ENCODE measurements around the gene HOGA1.

HOGA1 gene

DNA sequence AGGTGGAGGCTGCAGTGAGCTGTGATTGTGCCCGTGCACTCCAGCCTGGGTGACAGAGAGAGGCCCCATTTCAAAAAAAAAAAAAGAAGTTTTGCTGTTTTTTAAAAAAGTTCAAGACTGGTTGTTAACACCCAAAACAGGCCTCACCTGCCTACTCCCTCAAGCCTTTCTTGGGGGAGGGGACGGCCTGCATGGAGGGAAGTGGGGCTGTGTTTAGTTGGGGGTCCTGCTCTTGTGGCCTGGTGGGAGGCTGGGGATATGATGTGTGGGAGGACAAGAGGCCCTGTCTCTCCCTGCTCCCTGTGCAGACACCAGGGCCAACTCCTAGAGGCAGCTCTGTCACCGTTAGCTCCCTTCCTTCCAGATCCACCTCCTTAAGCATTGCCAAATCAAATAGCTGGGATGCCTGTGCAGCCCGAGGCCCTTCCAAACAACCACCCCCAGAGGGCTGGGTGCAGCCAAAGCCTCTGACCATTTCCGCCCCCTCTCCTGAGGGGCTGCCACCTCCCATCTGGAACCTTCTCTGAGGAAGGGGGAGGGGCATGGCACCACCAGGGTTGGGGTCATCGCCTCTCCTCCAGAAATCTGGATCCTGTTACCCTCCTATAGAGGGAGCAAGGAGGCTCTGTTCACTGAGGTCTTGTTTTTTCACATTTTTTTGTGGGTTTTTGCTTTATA, 44.5 kb upstream of the HOGA1 start:
- ChIA-PET POLR2A (ENCODE audit: low non-redundant PET) (interaction anchor here (0.6 kb wide), 1 partner anchor 41 kb away, joined by 6 read pairs; the partner anchor contains the start of gene UBTD1), CTCF (interaction anchor here (0.5 to 1.3 kb wide), 6 partner anchors 14 to 188 kb away, joined by 3 to 4 read pairs (median 3); no protein-coding TSS in a partner anchor)
- H3K27ac ChIP-seq = peak overlapping the region; percentile 98
- DNase-seq (ENCODE audit: low spot score) = no peak
- TF ChIP-seq, protein P1, sequence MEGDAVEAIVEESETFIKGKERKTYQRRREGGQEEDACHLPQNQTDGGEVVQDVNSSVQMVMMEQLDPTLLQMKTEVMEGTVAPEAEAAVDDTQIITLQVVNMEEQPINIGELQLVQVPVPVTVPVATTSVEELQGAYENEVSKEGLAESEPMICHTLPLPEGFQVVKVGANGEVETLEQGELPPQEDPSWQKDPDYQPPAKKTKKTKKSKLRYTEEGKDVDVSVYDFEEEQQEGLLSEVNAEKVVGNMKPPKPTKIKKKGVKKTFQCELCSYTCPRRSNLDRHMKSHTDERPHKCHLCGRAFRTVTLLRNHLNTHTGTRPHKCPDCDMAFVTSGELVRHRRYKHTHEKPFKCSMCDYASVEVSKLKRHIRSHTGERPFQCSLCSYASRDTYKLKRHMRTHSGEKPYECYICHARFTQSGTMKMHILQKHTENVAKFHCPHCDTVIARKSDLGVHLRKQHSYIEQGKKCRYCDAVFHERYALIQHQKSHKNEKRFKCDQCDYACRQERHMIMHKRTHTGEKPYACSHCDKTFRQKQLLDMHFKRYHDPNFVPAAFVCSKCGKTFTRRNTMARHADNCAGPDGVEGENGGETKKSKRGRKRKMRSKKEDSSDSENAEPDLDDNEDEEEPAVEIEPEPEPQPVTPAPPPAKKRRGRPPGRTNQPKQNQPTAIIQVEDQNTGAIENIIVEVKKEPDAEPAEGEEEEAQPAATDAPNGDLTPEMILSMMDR (conservative IDR thresholded peaks at IDR 0.05; ENCODE audit: low read depth) = no peak

DNA sequence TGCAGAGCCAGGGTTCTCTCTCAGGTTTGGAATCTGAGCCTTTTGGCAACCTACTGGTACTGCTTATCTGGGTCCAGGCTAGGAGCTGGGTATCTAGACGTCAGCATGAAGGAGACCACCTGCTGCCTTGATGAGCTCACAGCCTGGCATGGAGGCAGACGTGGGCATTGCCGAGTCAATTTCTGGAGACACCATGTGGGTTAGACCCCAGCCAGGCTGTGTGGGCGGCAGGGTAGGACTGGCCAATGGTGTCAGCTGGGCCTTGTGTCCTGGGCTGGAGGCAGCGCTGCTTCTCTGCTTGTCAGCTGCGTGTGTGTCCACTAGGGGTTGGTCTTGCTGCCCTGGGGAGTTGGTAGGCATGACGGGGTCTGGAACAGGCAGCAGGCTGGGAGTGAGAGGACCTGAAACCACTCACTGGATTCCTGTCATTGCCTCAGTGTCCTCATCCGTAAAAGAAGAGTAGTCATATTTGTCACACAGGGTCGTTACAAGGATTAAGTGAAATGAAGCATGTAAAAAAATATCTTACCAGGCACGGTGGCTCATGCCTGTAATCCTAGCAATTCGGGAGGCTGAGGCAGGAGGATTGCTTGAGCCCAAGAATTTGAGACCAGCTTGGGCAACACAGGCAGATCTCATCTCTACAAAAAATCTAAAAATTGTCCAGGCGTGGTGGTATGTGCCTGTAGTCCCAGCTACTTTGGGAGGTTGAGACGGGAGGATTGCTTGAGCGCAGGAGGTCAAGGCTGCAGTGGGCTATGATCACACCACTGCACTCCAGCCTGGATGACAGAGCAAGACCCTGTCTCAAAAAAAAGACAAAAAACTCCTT, 43.3 kb upstream of the HOGA1 start:
- ChIA-PET CTCF (interaction anchor here (0.5 to 1.3 kb wide), 4 partner anchors 11 to 77 kb away, joined by 3 to 9 read pairs (median 4); no protein-coding TSS in a partner anchor), POLR2A (ENCODE audit: low non-redundant PET) (interaction anchor here (0.6 kb wide), 1 partner anchor 1298 kb away, joined by 4 read pairs; no protein-coding TSS in a partner anchor)
- DNase-seq (ENCODE audit: low spot score) = no peak
- H3K27ac ChIP-seq = peak overlapping the region; percentile 98
- TF ChIP-seq, protein P1 (conservative IDR thresholded peaks at IDR 0.05; ENCODE audit: low read depth) = no peak

DNA sequence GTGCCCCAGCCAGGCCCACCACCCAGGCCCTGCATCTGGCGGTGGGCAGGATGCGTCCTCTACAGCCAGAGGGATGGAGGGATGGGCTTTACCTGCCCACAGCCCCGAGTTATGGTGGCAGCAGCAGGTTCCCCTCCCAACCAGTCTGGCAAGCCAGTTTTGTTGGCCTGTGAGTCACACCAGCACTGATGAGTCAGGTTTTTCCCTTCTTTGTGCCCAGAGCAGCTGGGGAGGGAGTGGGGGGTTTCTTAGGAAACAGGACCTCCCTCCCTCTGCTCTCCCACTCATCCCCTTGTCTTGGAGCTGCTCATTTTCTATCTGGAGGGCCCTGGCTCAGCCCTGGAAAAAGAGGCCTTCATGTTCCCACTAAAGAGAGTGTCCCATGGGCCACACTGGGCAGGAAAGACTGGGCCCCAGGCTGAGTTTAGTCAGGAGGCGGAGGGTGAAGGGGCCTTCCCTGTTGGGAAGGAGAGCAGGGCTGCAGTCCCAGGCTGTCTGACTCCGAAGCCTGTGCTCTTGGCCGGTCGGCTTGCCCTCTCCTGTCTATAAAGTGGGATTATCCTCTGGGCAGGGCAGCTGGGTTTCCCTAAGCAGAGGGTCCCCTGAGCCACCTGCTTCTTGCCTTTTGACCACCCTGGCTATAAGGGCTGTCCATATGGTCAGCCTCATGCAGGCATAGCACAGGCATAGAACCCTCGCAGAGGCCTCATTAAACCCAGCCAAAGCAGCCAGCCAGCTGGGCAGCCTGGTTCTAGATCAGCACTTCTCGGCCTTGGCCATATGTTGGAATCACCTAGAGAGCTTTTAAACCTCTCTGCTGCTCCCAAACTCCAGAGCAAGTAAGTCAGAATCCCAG, 41.8 kb upstream of the HOGA1 start:
- peak; percentile 94 for DNase-seq (ENCODE audit: low spot score)
- peak overlapping the region; percentile 98 for H3K27ac ChIP-seq
- CTCF ChIA-PET = interaction anchor here (0.7 to 2.2 kb wide), 4 partner anchors 12 to 78 kb away, joined by 3 to 7 read pairs (median 4); no protein-coding TSS in a partner anchor
- POLR2A ChIA-PET (ENCODE audit: low non-redundant PET) = interaction anchor here (0.5 to 0.6 kb wide), 4 partner anchors 10 to 194 kb away, joined by 3 to 4 read pairs (median 3); partner anchors contain the start of gene ZFYVE27
- TF ChIP-seq, protein P1 (conservative IDR thresholded peaks at IDR 0.05; ENCODE audit: low read depth) = no peak

DNA sequence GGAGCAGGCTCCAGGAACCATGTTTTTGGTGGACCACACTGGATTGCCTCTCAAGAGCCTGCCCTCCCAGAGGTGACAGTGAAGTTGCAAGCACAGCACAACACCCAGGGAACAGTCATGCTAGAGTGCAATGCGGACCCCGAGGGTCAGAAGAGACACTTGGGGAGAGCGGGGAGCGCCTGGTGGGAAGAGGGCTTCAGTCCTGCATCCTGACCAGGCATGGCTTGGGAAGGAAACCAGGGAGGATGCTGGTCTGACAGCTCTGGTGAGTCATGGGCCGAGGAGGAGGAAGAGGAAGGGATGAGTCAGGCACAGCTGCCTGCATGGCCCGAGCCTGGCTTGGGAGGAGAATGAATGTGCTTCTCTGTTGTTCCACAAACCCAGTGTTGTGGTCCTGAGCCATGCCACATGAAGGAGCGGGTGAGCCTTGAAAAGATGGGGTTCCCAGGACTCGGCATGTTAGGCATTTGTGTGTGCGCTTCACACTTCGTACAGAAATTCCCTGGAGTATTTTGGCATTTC, 41.1 kb upstream of the HOGA1 start:
- ChIA-PET CTCF (interaction anchor here (2.2 kb wide), 1 partner anchor 11 kb away, joined by 7 read pairs; no protein-coding TSS in a partner anchor), POLR2A (ENCODE audit: low non-redundant PET) (interaction anchor here (0.6 kb wide), 1 partner anchor 41 kb away, joined by 3 read pairs; no protein-coding TSS in a partner anchor)
- peak; percentile 98 for DNase-seq (ENCODE audit: low spot score)
- H3K27ac ChIP-seq = peak overlapping the region; percentile 98
- TF ChIP-seq, protein P1 (conservative IDR thresholded peaks at IDR 0.05; ENCODE audit: low read depth) = no peak

DNA sequence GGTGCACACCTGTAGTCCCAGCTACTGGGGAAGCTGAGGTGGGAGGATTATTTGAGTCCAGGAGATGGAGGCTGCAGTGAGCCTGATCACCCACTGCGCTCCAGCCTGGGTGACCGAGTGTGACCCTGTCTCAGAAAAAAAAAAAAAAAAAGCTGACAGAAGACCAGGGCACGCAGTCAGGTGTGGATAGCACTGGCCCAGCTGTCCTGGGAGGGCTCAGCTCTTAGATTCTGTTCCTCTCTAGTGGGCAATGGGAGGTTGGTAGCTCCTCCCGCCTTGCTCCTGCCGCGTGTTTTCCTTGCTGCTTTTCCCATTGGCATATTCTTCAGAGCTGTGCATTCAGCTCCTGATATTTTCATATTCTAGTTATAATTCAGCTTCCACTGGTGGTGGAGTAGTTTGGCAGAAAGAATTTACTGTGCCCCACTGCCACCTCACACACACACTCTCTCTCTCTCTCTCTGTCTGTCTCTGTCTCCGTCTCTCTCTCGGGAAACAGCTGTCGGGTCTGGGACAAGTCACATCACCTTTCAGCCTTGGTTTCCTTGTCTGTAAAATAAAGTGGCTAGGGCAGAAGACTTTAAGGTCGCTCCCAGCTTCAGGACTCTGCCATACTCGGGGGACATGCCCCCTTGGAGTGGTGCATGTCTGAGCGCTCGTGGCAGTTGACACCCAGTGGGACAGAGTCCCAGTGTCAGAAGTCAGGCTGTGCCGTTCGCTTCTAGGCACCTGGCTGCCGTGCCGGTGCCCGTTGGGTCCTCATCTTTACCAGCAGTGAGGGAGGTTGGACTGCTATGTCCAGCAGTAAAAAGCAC, 37.5 kb upstream of the HOGA1 start:
- H3K27ac ChIP-seq = peak overlapping the region; percentile 26
- ChIA-PET POLR2A (ENCODE audit: low non-redundant PET) (no interaction called here), CTCF (interaction anchor here (0.6 to 0.7 kb wide), 3 partner anchors 11 to 197 kb away, joined by 3 to 4 read pairs (median 3); no protein-coding TSS in a partner anchor)
- DNase-seq (ENCODE audit: low spot score) = no peak
- TF ChIP-seq, protein P1 (conservative IDR thresholded peaks at IDR 0.05; ENCODE audit: low read depth) = no peak

Data from RWPE1 (cell line).